ENCODE results near the gene HTR3C. TPM values are rescaled to one million over a fixed set of nuclear protein-coding genes. Genes with fewer than 3 reads are reported as not detected.
"Not testable (repeated sequence)": the region's sequence is repeated elsewhere in the genome, so short reads cannot be mapped to it uniquely, and the experiment has no call there.

Gene HTR3C
- total RNA-seq, 1 donor from 2014 or later: not detected

- Histone ChIP-seq H3K27me3 (no peaks in the 10 kb centered on the region), H3K4me1 (no peaks in the 10 kb centered on the region), H3K27ac (no peak overlapping the region), H3K9me3 (no peaks in the 10 kb centered on the region), H3K4me3 (no peak overlapping the region), H3K36me3 (no peaks in the 10 kb centered on the region)
- intact Hi-C loops (cut with DNase I): no loop called here
- peak in 1 of 2 donors; percentile 46 for DNase-seq (ENCODE audit: low spot score in 2 of 2)
- no peak for TF ChIP-seq CTCF (IDR thresholded peaks at IDR 0.05)
Observed at GRCh38 chr3:184029443-184029842, 23.4 kb upstream of the HTR3C start.

- no peak overlapping the region for H3K4me3 ChIP-seq
- TF ChIP-seq CTCF (IDR thresholded peaks at IDR 0.05): no peak
- no peaks in the 10 kb centered on the region for H3K4me1 ChIP-seq
- H3K36me3 ChIP-seq: no peaks in the 10 kb centered on the region
- no peaks in the 10 kb centered on the region for H3K9me3 ChIP-seq
- intact Hi-C loops (cut with DNase I): no loop called here
- no peak overlapping the region for H3K27ac ChIP-seq
- peak in 1 of 2 donors; percentile 1 for DNase-seq (ENCODE audit: low spot score in 2 of 2)
- no peaks in the 10 kb centered on the region for H3K27me3 ChIP-seq
Observed at GRCh38 chr3:184030536-184030935, 22.3 kb upstream of the HTR3C start.

- intact Hi-C loops (cut with DNase I): no loop called here
- Histone ChIP-seq H3K9me3 (no peaks in the 10 kb centered on the region), H3K36me3 (no peaks in the 10 kb centered on the region), H3K4me3 (no peak within 1 kb of the TSS), H3K27ac (no peak within 1 kb of the TSS), H3K27me3 (no peaks in the 10 kb centered on the region), H3K4me1 (no peaks in the 10 kb centered on the region)
- TF ChIP-seq CTCF (IDR thresholded peaks at IDR 0.05): no peak
- peak in 1 of 2 donors; percentile 2 for DNase-seq (ENCODE audit: low spot score in 2 of 2)
Observed at GRCh38 chr3:184031187-184031792, 21.6 kb upstream of the HTR3C start, which contains the start of gene HTR3D. Gene HTR3D (plus strand): TSS chr3:184031742. CDS start chr3:184031742, 0 bp downstream.

- H3K4me1 ChIP-seq: no peaks in the 10 kb centered on the region
- intact Hi-C loops (cut with DNase I): no loop called here
- no peak overlapping the region for H3K4me3 ChIP-seq
- no peak for TF ChIP-seq CTCF (IDR thresholded peaks at IDR 0.05)
- H3K36me3 ChIP-seq: no peaks in the 10 kb centered on the region
- no peaks in the 10 kb centered on the region for H3K9me3 ChIP-seq
- H3K27me3 ChIP-seq: no peaks in the 10 kb centered on the region
- no peak for DNase-seq (ENCODE audit: low spot score in 2 of 2)
- H3K27ac ChIP-seq: no peak overlapping the region
Observed at GRCh38 chr3:184037816-184038215, 15.0 kb upstream of the HTR3C start.

- DNase-seq (ENCODE audit: low spot score in 2 of 2); intact Hi-C loops (cut with DNase I); H3K36me3 ChIP-seq; H3K27ac ChIP-seq; H3K4me1 ChIP-seq; H3K27me3 ChIP-seq; H3K9me3 ChIP-seq; H3K4me3 ChIP-seq: not testable (repeated sequence)
Observed at GRCh38 chr3:184038307-184038706, 14.5 kb upstream of the HTR3C start.

GRCh38 chr3:184039414-184039813 lies 13.4 kb upstream of the HTR3C start:
- no peak for TF ChIP-seq CTCF (IDR thresholded peaks at IDR 0.05)
- Histone ChIP-seq H3K4me1 (no peaks in the 10 kb centered on the region), H3K27ac (no peak overlapping the region), H3K36me3 (no peaks in the 10 kb centered on the region), H3K9me3 (no peaks in the 10 kb centered on the region), H3K27me3 (no peaks in the 10 kb centered on the region), H3K4me3 (no peak overlapping the region)
- DNase-seq (ENCODE audit: low spot score in 2 of 2): no peak
- intact Hi-C loops (cut with DNase I): no loop called here

All from ascending aorta (tissue), 2 donors.